Keratinocyte (primary cell): ENCODE results near the gene ASPSCR1.

Source experiments
- CTCF ChIP-seq, 3 experiments: IDR thresholded peaks in 1 of 3; conservative IDR thresholded peaks in 1 of 3; optimal IDR thresholded peaks in 1 of 3; 2 replicates in 2 of 3; 3 replicates in 1 of 3; pipeline versions ENCODE3 to v1.5.1; 2011; ENCODE audit warnings: low read length in 3 of 3, mild to moderate bottlenecking in 3 of 3, moderate library complexity in 2 of 3, control low read depth in 1 of 3, inconsistent platforms in 1 of 3; ENCODE audit not compliant: insufficient read depth in 2 of 3; ENCODE audit errors: extremely low read depth in 1 of 3
- EZH2 ChIP-seq: IDR thresholded peaks from one replicate; pipeline ENCODE4 v1.6.1; 2012; ENCODE audit warnings: inconsistent platforms, mild to moderate bottlenecking, low read length, moderate library complexity

GRCh38 chr17:82011617-82012187 lies 34.3 kb downstream of the ASPSCR1 start:
- TF ChIP-seq CTCF (optimal IDR thresholded peaks at IDR 0.05 in 1 of 3, IDR thresholded peaks at IDR 0.05 in 1 of 3, conservative IDR thresholded peaks at IDR 0.05 in 1 of 3; ENCODE audit: extremely low read depth in 1 of 3, insufficient read depth in 2 of 3, low read length in 3 of 3) (no peak), EZH2 (no peak)
